Endothelial cell of umbilical vein (primary cell): ENCODE measurements around the gene RADIL. TPM values are rescaled to one million over a fixed set of nuclear protein-coding genes. Genes with fewer than 3 reads are reported as not detected.

ENCODE experiments used
- BruUV-seq: library from RNA; stranded (reverse); fragments of 400-500 nt; replicated peaks from 2 replicates; lab custom pipeline; 2021; lab: Mats Ljungman, UMichigan
- CTCF ChIA-PET: fragments of 300-600, 350-600 bp; sonication (Branson Sonifier 250); formaldehyde crosslinking; loops from one replicate; lab custom pipeline; 2021; ENCODE audit warnings: antibody characterized with exemption, inconsistent platforms; lab: Charles Lee
- POLR2A ChIA-PET: fragments of 300-600, 350-600 bp; sonication (Branson Sonifier 250); formaldehyde crosslinking; loops from one replicate; lab custom pipeline; 2021; ENCODE audit warnings: antibody characterized with exemption, inconsistent platforms; lab: Charles Lee
- DNase-seq: peaks from one replicate; pipeline ENCODE4 v3.0.0-alpha.2; 2011; ENCODE audit warnings: low read depth, low spot score
- FAIRE-seq: peaks from 2 replicates; lab custom pipeline; 2011; peaks lifted over from hg19 to GRCh38; lab: Jason Lieb, UNC
- H2AFZ ChIP-seq: 2 replicates; pipeline ENCODE4 v1.6.0; 2012; ENCODE audit warnings: low read depth, low read length, control low read depth, inconsistent platforms
- H3K27ac ChIP-seq: 2 replicates; pipeline ENCODE4 v1.5.1; 2011; ENCODE audit warnings: low read depth, mild to moderate bottlenecking, control low read depth, low read length, moderate library complexity; ENCODE audit not compliant: insufficient read depth
- H3K27me3 ChIP-seq, 2 experiments: 2 replicates each; pipeline versions ENCODE4 v1.6.0 to v1.6.1; 2011; ENCODE audit warnings: low read length in 2 of 2, mixed read lengths in 1 of 2; ENCODE audit not compliant: control insufficient read depth in 2 of 2, insufficient read depth in 2 of 2
- H3K36me3 ChIP-seq, 2 experiments: 2 replicates in 1 of 2; 3 replicates in 1 of 2; pipeline ENCODE4 v1.5.1; 2011; ENCODE audit warnings: low read length in 2 of 2, mild to moderate bottlenecking in 1 of 2, moderate library complexity in 1 of 2; ENCODE audit not compliant: control insufficient read depth in 2 of 2, insufficient read depth in 2 of 2; ENCODE audit errors: extremely low read depth in 1 of 2
- H3K4me1 ChIP-seq: 3 replicates; pipeline ENCODE4 v1.5.1; 2011; ENCODE audit warnings: mild to moderate bottlenecking, low read length; ENCODE audit not compliant: control insufficient read depth, insufficient read depth; ENCODE audit errors: extremely low read depth
- H3K4me2 ChIP-seq: 2 replicates; pipeline ENCODE4 v1.6.1; 2011; ENCODE audit warnings: low read length, control low read depth, mixed read lengths; ENCODE audit not compliant: insufficient read depth
- H3K4me3 ChIP-seq, 3 experiments: fragments of 200-600 bp in 1 of 3; sonication (generic), shearing (Covaris generic) in 1 of 3; replicated peaks in 1 of 3; 2 replicates each; pipeline ENCODE4 v1.5.1; 2011 to 2016; ENCODE audit warnings: control low read depth in 3 of 3, low read length in 3 of 3, mild to moderate bottlenecking in 2 of 3, inconsistent platforms in 1 of 3, low read depth in 1 of 3, moderate library complexity in 1 of 3; ENCODE audit not compliant: insufficient read depth in 1 of 3
- H3K79me2 ChIP-seq: 2 replicates; pipeline ENCODE4 v1.6.0; 2012; ENCODE audit warnings: low read length, inconsistent platforms; ENCODE audit not compliant: control insufficient read depth, insufficient read depth
- H3K9ac ChIP-seq: replicated peaks from 2 replicates; pipeline ENCODE3; 2011; ENCODE audit warnings: low read length, control low read depth; ENCODE audit not compliant: insufficient read depth; ENCODE audit errors: extremely low read depth
- H3K9me1 ChIP-seq: replicated peaks from 3 replicates; pipeline ENCODE4 v1.6.0; 2011; ENCODE audit warnings: mild to moderate bottlenecking, low read length; ENCODE audit not compliant: control insufficient read depth, insufficient read depth; ENCODE audit errors: extremely low read depth
- H3K9me3 ChIP-seq: replicated peaks from 2 replicates; pipeline ENCODE4 v1.5.1; 2012; ENCODE audit warnings: low read length, inconsistent platforms; ENCODE audit not compliant: control insufficient read depth, insufficient read depth
- H4K20me1 ChIP-seq: replicated peaks from 2 replicates; pipeline ENCODE3; 2011; ENCODE audit warnings: mild to moderate bottlenecking, low read length; ENCODE audit not compliant: control insufficient read depth, insufficient read depth; ENCODE audit errors: extremely low read depth
- CTCF ChIP-seq, 2 donors: IDR thresholded peaks; 1 replicate in 1 of 2; 2 replicates in 1 of 2; pipeline ENCODE4 v1.5.1; 2011; ENCODE audit warnings: low read length in 2 of 2, mild to moderate bottlenecking in 2 of 2, moderate library complexity in 2 of 2, control low read depth in 1 of 2, inconsistent platforms in 1 of 2, low read depth in 1 of 2; ENCODE audit not compliant: insufficient read depth in 1 of 2; ENCODE audit errors: extremely low read depth in 1 of 2
- EZH2 ChIP-seq: IDR thresholded peaks from 2 replicates; pipeline ENCODE4 v1.6.1; 2012; ENCODE audit warnings: borderline replicate concordance, low read depth, mild to moderate bottlenecking, moderate library complexity, low read length, inconsistent platforms; ENCODE audit not compliant: severe bottlenecking
- FOS ChIP-seq: IDR thresholded peaks from 2 replicates; pipeline ENCODE4 v1.6.1; 2011; ENCODE audit warnings: mild to moderate bottlenecking, low read length, moderate library complexity, borderline replicate concordance; ENCODE audit not compliant: insufficient read depth
- GATA2 ChIP-seq: IDR thresholded peaks from 2 replicates; pipeline ENCODE4 v1.7.0; 2011; ENCODE audit warnings: low read depth, mild to moderate bottlenecking, moderate library complexity, mixed read lengths, low read length; ENCODE audit not compliant: insufficient read length, insufficient read depth
- JUN ChIP-seq: IDR thresholded peaks from 2 replicates; pipeline ENCODE4 v1.6.1; 2011; ENCODE audit warnings: borderline replicate concordance, low read depth; ENCODE audit not compliant: insufficient read length, insufficient read depth
- MAX ChIP-seq: IDR thresholded peaks from 2 replicates; pipeline ENCODE4 v1.6.1; 2011; ENCODE audit not compliant: insufficient read depth, insufficient read length
- MYC ChIP-seq: IDR thresholded peaks from one replicate; pipeline ENCODE4 v1.6.1; 2011; ENCODE audit warnings: mild to moderate bottlenecking, low read depth, low read length
- POLR2A ChIP-seq: IDR thresholded peaks from 2 replicates; pipeline ENCODE4 v1.6.1; 2012; ENCODE audit warnings: low read depth, mild to moderate bottlenecking, control low read depth, low read length
- POLR2AphosphoS5 ChIP-seq: IDR thresholded peaks from 2 replicates; pipeline ENCODE4 v1.6.1; 2012; ENCODE audit warnings: low read depth, mild to moderate bottlenecking, control low read depth, low read length, moderate library complexity; ENCODE audit not compliant: insufficient read depth
- dilution Hi-C: fragments of 300-500 bp; cut with MboI; formaldehyde crosslinking; loops from one replicate; pipeline ENCODE4 v1.15.0; 2019; ENCODE audit warnings: low sequenced_read_pairs; ENCODE audit not compliant: extremely low pct_ligation_motif_present
- intact Hi-C: fragments of 100-400 bp; cut with micrococcal nuclease; formaldehyde crosslinking; loops from one replicate; pipeline ENCODE4 v1.10.0; 2022
- polyA plus RNA-seq, 4 experiments: library from polyadenylated mRNA; depleted of rRNA in 3 of 4; stranded (reverse) in 3 of 4; unstranded in 1 of 4; fragments of >200 nt; gene quantifications; 2 replicates each; pipeline versions ENCODE4 v1.2.1 to v1.2.3, GENCODE V29; 2011 to 2012; ENCODE audit warnings: missing spikeins in 1 of 4
- total RNA-seq: library from RNA; stranded (reverse); gene quantifications from 2 replicates; pipeline ENCODE4 v1.2.3, GENCODE V29; 2021

Gene RADIL
- total and polyA plus RNA-seq, 2 donors (not counting 3 experiments of a cell fraction or from before 2014, with no cell fraction given), result 1.2 to 2.5 TPM

GRCh38 chr7:4766666-4767519 is 116.6 kb downstream of the RADIL start:
- peaks cover 2% of the 10 kb centered on the region for H3K79me2 ChIP-seq
- no peaks in the 10 kb centered on the region for H3K9me3 ChIP-seq
- dilution Hi-C loops (no loop called here), intact Hi-C loops (no loop called here)
- ChIA-PET CTCF (no interaction called here), POLR2A (no interaction called here)
- TF ChIP-seq CTCF (IDR thresholded peaks at IDR 0.05; ENCODE audit: extremely low read depth in 1 of 2, insufficient read depth in 1 of 2, low read depth in 1 of 2, low read length in 2 of 2), result no peak
- no peak for TF ChIP-seq MYC
- TF ChIP-seq MAX, result no peak
- no peak for TF ChIP-seq FOS
- no peak for TF ChIP-seq JUN
- no peak for TF ChIP-seq GATA2
- TF ChIP-seq EZH2, result no peak
- no peak for TF ChIP-seq POLR2A
- TF ChIP-seq POLR2AphosphoS5, result no peak
- peaks cover 15 to 24% of the 10 kb centered on the region in 2 experiments for H3K36me3 ChIP-seq
- no TSS peak for BruUV-seq
- H3K27ac ChIP-seq, result no peak overlapping the region
- H3K4me1 ChIP-seq, result peaks cover 8% of the 10 kb centered on the region
- H3K4me3 ChIP-seq, result no peak overlapping the region
- no peak for FAIRE-seq
- no peaks in the 10 kb centered on the region for H4K20me1 ChIP-seq
- H3K4me2 ChIP-seq, result no peak overlapping the region
- no peaks in the 10 kb centered on the region for H3K27me3 ChIP-seq
- H2AFZ ChIP-seq, result no peak overlapping the region
- no peak overlapping the region for H3K9ac ChIP-seq
- DNase-seq, result no peak
- H3K9me1 ChIP-seq, result no peaks in the 10 kb centered on the region
